BLaER1 (cell line): Measurements from ENCODE around the gene MIB2.
"Not testable (repeated sequence)": the region's sequence is repeated elsewhere in the genome, so short reads cannot be mapped to it uniquely, and the experiment has no call there.

Experiments
- H3K27ac ChIP-seq: shearing (Covaris generic); formaldehyde crosslinking; 2 replicates; pipeline ENCODE4 v1.8.1; 2022
- H3K27me3 ChIP-seq: shearing (Covaris generic); formaldehyde crosslinking; 2 replicates; pipeline ENCODE4 v1.8.1; 2022
- H3K36me3 ChIP-seq: shearing (Covaris generic); formaldehyde crosslinking; 2 replicates; pipeline ENCODE4 v1.8.1; 2022
- H3K4me1 ChIP-seq: shearing (Covaris generic); formaldehyde crosslinking; 2 replicates; pipeline ENCODE4 v1.8.1; 2022
- H3K4me2 ChIP-seq: shearing (Covaris generic); formaldehyde crosslinking; 2 replicates; pipeline ENCODE4 v1.8.1; 2022
- H3K4me3 ChIP-seq: shearing (Covaris generic); formaldehyde crosslinking; 2 replicates; pipeline ENCODE4 v1.8.1; 2022
- H3K9ac ChIP-seq: shearing (Covaris generic); formaldehyde crosslinking; 2 replicates; pipeline ENCODE4 v1.8.1; 2022
- H3K9me3 ChIP-seq: shearing (Covaris generic); formaldehyde crosslinking; 2 replicates; pipeline ENCODE4 v1.8.1; 2022
- H4K20me1 ChIP-seq: shearing (Covaris generic); formaldehyde crosslinking; 2 replicates; pipeline ENCODE4 v1.8.1; 2022
- Cebpa-rat ChIP-seq: shearing (Covaris generic); IDR thresholded peaks from 2 replicates; pipeline ENCODE4 v1.8.1; 2022

MIB2 gene

GRCh38 chr1:1672181-1672965 is 57.1 kb downstream of the MIB2 start:
- Histone ChIP-seq H4K20me1 (peaks cover 43% of the 10 kb centered on the region), H3K27ac (no peak overlapping the region)
- no peak for TF ChIP-seq Cebpa-rat

DNA sequence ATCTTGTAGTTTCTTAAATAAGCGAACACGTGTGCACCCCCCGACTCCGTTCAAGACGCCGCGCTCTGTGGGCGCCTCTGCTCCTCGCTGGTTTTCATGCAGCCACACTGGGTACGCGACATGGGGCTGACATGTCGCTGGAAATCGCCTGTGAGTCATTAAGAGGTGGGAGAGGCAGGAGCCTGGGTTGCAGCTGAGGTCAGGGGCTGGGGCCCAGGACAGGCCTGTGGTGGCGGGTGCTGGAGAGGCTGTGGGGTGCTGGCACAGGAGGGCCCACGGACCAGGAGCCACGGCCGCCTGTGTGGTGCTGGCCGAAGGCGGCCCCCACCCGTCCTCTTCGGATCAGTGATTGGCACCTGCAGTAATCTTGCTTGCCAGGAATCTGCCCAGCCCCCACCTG is 59.5 kb downstream of the MIB2 start:
- not testable (repeated sequence) for H3K4me2 ChIP-seq, H3K27ac ChIP-seq, H3K9ac ChIP-seq, H3K9me3 ChIP-seq, H3K27me3 ChIP-seq, H3K4me3 ChIP-seq
- Histone ChIP-seq H3K4me1 (peaks cover 28% of the 10 kb centered on the region), H4K20me1 (peaks cover 63% of the 10 kb centered on the region), H3K36me3 (peaks cover 39% of the 10 kb centered on the region)

More at GRCh38 chr1:1672181-1672965, 57.1 kb downstream of the MIB2 start:
- Histone ChIP-seq H3K27me3 (no peaks in the 10 kb centered on the region), H3K4me1 (peaks cover 3% of the 10 kb centered on the region), H3K4me2 (no peak overlapping the region), H3K36me3 (peaks cover 61% of the 10 kb centered on the region), H3K9me3 (no peaks in the 10 kb centered on the region), H3K4me3 (no peak overlapping the region), H3K9ac (no peak overlapping the region)

- not testable (repeated sequence) for H3K4me3 ChIP-seq, H3K9ac ChIP-seq, H3K27ac ChIP-seq, H3K9me3 ChIP-seq, H3K27me3 ChIP-seq, H3K4me2 ChIP-seq
- Histone ChIP-seq H3K4me1 (peaks cover 32% of the 10 kb centered on the region), H4K20me1 (peaks cover 64% of the 10 kb centered on the region), H3K36me3 (peaks cover 38% of the 10 kb centered on the region)
Measured at GRCh38 chr1:1675218-1675617, 59.9 kb downstream of the MIB2 start.

DNA sequence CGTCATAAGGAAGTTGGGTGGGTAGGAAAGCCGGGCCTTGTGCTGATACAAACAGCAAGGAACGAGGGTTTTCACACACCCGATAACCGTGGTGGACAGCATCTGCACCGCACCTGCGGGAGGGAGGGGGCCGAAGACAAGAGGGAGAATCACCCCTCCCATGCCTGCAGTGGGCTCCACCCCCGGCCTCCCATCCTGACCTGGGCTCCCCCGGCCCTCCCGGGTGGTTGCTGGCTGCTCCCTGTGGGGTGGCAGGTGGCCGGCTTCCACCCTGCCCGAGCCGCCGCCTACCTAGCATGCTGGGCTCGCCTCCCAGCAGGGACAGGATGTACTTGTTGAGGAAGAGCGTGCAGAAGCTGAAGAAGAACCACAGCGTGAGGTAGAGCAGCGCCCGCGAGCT is 60.8 kb downstream of the MIB2 start:
- H3K9ac ChIP-seq, H3K4me3 ChIP-seq, H3K4me2 ChIP-seq, H3K27ac ChIP-seq, H3K9me3 ChIP-seq, H3K27me3 ChIP-seq: not testable (repeated sequence)
- Histone ChIP-seq H3K4me1 (peaks cover 40% of the 10 kb centered on the region), H3K36me3 (peaks cover 32% of the 10 kb centered on the region), H4K20me1 (peaks cover 68% of the 10 kb centered on the region)

DNA sequence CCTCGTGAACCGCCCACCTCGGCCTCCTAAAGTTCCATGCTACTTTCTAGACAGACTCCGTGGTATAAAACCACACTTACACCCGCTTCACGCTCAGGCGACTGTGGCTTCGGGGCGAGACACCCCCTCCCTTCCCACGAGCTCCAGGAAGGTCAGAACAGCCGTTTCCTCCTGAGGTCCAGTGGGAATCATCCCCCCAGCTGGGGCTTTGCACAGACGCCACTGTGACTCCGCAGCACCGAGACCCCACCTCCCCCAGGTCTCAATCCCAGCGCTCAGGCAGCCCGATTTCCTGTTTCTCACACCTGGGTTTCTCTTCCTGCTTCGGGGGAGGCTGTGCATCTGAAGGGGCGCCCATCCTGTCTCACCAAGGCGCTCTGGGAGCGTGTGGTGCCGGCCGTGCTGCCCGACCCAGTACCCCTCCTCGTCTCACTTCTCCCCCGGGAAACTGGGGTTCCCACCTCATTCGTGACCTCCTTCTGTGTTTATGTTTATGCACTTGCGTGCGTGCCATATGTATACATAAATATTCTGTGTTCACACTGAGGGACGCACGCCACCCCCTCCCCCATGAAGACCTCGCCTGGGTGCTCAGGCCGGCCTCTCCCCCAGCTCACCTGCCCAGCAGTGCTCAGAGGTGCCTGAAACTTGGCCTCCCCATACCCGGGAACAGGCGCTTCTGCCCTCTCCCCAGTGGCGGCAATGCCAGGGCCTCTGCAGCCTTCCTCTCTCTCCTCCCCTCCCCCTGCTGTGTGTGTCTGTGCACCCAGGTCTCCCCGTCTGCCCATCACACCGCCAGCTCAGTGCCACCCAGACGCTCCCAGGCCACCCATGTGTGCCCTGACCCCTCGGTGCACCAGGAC is 62.6 kb downstream of the MIB2 start:
- Histone ChIP-seq H3K4me1 (peaks cover 55% of the 10 kb centered on the region), H3K4me3 (peak overlapping the region; percentile 53), H3K36me3 (peaks cover 24% of the 10 kb centered on the region), H3K9ac (peak overlapping the region; percentile 54), H4K20me1 (peaks cover 70% of the 10 kb centered on the region), H3K9me3 (no peaks in the 10 kb centered on the region), H3K27me3 (no peaks in the 10 kb centered on the region), H3K4me2 (peak overlapping the region; percentile 87), H3K27ac (peak overlapping the region; percentile 82)
- TF ChIP-seq Cebpa-rat = no peak

DNA sequence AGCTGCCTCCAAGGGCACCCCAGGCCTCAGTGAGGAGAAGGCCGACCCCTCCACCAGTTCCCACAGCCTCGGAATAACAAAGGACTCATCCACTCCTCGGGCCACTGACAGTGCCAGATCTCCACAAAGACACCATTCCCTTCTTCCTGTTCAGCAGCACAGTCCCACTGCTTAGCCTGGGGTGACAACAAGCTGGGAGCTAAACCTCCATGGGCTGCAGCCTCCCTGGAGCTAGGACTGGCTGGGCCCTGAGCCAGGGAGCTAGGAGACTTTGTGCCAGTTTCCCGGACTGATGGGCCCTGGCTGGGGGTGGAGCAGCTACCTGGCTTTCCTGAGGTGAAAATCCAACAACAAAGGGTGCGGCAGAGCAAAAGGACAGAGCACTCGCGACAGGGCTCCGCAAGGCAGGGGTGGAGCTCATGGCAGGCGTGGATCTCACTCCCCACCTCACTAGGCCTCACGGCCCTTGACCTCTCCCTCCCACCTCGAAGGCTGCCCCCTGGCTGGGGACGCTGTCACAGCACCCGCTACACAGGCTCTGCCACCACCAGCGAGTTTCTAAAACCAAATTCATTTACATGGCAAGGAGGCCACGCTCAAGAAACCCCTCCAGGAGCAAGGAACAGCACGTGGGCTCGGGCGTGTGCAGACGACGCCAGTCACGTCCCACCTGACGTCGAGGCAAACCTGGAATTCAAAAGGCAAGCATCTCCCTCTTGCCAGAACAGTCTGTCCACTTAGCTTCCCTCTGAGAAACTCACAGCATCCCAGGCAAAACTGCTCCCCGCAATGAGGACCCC is 63.5 kb downstream of the MIB2 start:
- H3K4me2 ChIP-seq = peak overlapping the region; percentile 87
- H3K27ac ChIP-seq = peak overlapping the region; percentile 82
- no peaks in the 10 kb centered on the region for H3K27me3 ChIP-seq
- H3K9me3 ChIP-seq = no peaks in the 10 kb centered on the region
- peaks cover 23% of the 10 kb centered on the region for H3K36me3 ChIP-seq
- no peak for TF ChIP-seq Cebpa-rat
- H3K4me1 ChIP-seq = peaks cover 55% of the 10 kb centered on the region
- H3K4me3 ChIP-seq = peak overlapping the region; percentile 53
- H4K20me1 ChIP-seq = peaks cover 78% of the 10 kb centered on the region
- H3K9ac ChIP-seq = peak overlapping the region; percentile 54
